T-helper 2 cell (primary cell): Measurements from ENCODE around the gene ADAMTS14.

ENCODE experiments used
- DNase-seq, 5 experiments: peaks; one replicate each; pipeline versions ENCODE4 v3.0.0 to v3.0.0-alpha.2; 2012 to 2022

The ADAMTS14 gene

DNA sequence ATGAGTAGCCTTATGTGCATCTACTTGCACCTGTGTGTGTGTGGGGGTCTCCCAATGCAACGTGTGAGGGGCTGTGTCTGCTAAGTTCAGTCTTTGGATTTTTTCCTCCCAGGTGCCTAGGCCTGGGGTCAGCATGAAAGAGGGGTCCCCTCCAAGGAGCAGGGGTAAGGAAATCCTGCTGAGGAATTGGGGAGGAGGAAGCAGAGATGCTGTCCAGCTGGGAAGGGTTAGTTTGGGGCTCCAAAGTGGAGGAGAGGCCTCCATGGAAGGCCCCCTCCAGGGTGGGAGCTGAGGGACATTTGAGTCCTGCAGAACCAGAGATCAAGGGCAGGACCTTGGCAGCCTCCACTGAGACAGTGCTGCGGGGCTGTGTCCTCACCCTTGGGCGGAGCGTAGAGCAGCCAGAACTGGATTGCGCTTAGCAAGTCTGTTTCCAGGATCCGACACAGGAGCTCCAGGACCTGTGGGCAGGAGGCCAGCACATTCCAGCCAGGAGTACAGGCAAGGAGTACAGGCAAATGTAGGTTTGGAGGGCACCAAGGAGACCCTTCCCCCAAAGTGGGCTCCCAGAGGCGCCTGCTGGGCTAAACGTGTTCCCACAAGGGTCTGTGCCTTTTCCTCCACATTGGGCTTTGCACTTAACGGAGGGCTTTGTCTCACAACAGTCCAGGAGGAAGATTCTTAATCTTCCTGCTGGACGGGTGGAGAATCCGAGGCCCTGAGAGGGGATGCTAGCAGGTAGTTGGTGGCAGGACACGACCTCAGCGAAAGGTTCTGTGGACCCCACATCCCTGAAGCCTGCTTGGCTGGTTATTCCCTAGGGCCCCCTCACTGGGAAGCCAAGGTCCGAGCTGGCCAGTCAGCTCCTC lies 102.7 kb downstream of the ADAMTS14 start:
- no peak for DNase-seq

- no peak for DNase-seq
Observed at GRCh38 chr10:70775679-70776454, 103.6 kb downstream of the ADAMTS14 start.

- no peak for DNase-seq
Observed at GRCh38 chr10:70776455-70777005, 104.2 kb downstream of the ADAMTS14 start.

GRCh38 chr10:70777063-70777875 lies 105.0 kb downstream of the ADAMTS14 start:
- no peak for DNase-seq

- DNase-seq: no peak
Observed at GRCh38 chr10:70778267-70778924, 106.1 kb downstream of the ADAMTS14 start.

DNA sequence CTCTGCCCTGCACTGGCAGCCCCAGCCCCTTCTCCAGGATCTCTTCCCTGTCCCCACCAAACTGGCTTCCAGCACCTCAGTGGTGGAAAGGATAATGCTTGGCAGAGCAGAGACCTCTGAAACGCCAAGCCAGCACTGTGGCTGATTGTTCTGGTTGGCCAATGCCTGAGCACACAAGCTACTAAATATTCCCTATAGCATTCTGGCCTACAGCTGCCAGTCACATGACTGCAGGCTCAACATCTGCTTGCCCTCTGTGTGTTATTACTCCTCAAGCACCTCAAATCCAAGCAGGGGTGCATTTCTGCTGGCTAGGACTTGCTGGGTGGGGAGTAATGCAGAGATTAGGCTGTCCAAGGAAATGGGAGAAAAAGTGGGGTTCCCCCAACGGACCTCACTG lies 106.8 kb downstream of the ADAMTS14 start:
- no peak for DNase-seq

DNA sequence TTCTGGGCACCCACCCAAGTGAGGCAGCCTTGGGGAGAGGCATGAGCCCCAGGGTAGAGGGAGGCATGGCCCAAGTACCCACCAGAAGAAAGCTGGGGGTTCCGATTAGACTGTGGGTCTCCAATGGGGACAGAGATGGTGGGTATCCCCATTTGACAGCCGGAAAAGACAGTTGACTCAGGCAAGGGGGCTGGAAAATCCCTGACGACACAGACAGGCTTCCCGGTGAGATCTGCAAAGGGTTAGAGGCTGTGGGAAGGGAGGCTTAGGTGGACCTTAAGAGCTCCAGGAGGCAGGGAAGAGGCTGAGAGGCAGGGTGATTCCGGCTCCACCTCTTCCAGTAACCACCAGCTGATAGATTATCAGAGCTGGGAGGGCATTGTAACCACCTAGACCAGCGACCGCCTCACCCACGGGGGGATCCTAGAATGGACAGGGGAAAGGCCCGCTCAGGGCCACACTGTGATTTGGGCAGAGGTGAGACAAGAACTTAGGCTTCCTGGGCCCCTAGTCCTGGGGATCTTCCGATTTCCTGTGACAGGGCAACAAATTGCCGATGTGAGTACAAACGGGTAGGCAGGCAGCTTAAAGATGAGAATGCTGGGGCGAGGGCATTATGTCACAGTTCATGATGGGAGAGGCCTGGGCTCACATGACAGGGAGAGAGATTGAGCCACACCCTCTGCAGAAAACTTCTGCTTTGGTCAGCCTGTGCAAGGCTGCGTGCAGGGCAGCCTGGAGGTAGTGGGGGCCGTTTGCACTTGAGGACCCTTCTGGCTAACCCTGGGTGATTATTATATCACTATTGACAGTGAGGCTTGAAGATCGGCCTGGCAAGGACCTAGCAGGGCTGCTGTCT lies 107.4 kb downstream of the ADAMTS14 start:
- no peak for DNase-seq

DNA sequence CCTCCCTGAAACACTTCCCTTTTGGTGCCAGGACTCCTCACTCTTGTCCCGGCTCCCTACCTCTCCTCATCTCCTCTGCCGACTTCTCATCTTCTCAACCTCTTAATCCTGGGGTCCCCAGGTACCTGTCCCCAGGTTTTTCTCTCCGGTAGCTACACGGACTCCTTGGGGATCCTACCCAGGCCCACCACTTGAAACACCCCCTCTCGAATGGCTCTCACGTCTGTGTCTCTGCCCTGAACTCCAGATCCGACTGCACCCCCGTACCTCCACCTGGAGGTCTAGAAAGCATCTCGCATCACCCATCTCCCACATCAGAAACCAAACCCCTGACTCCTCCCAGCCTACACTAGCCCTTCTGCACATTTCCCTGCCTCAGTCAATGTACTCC lies 108.1 kb downstream of the ADAMTS14 start:
- no peak for DNase-seq

DNA sequence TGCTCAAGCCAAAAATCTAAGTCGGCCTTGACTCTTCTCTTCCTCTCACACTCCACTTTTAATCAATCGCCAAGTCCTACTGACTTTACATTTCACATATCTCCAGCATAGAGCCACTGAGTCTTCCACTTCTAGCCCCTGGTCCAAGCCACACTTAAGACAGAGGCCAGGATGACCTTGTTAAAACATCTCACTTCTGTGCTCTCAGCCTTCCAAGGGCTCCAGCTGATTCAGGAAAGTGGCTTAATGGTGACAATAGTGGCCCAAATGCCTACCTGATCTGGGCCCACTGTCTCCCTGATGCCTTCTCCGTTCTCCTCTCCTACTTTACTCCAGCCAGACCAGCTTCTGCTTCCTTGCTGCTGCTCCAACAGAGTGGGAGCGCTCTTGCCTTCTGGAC lies 108.5 kb downstream of the ADAMTS14 start:
- no peak for DNase-seq

- no peak for DNase-seq
Observed at GRCh38 chr10:70781461-70782051, 109.2 kb downstream of the ADAMTS14 start.

DNA sequence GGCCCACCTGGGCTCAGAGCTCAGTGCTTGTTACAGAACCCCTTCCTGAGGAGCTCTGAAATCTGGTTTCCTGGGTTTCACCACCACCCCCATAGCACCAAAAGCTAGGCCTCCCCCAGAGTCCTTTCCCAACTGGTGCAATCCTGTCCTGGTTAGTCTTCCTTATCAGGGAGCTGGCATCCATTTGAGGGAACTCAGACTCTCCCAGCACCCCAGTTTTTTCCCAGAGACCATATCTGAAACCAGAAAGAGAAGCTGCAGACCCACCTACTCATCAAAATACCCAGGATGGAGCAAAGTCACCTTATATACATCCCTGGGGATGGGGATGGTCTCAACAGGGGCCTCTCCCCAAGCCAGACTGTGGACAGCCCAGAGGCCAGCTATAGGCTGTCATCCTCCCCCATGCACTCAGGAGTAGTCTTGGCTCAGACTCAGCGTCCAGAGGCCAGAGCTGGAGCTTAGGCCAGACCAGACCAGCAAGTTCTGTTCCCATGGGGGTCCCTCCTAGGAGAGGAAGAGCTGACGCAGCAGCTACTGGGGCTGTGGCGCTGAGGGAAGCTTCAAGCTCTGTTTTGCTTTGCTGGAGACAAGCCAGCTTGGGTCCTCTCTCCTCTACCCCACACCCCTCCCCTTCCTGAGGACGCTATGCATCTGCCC lies 109.9 kb downstream of the ADAMTS14 start:
- no peak for DNase-seq

GRCh38 chr10:70782746-70783680 lies 110.7 kb downstream of the ADAMTS14 start:
- no peak for DNase-seq

DNA sequence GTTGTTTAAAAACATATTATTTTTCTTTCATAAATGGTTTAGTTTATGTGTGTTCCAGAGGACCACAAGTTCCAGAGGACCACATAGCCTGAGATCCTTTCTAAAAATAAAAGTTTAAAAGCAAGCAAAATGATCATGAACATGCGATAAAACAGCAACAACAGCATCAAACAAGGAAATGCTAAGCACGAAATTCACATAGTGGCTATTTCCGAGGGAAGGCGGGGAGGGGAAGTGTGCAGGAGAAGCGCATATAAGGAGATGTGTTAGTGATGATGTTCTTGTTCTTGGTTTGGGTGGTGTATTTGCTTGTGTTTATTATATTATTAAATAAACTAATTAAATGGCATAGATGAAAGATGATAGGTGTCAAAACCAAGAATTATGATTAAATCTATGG lies 111.7 kb downstream of the ADAMTS14 start:
- DNase-seq: no peak

DNA sequence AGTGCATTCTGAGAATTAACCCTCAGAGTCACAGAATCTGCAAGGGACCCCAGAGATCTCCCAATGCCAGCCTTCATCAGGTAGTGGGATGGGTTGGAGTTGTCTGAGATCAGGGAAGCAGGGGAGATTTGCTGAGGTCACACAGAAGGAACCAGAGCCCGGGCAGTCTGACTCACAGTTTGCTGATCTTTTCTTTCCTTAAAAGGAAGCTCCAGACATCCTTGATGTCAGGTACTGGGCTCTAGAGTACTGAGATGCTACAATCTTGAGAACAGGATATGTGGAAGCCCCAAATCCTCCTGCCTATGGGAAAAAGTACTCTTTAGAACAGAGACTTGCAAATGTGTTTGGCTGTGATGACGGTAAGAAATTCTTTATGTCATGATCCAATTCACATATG lies 112.2 kb downstream of the ADAMTS14 start:
- DNase-seq: no peak

- peak in 1 of 5 experiments; percentile 9 for DNase-seq
Observed at GRCh38 chr10:70785190-70785589, 112.9 kb downstream of the ADAMTS14 start, which contains the start of gene TBATA. TBATA (minus strand) TSS chr10:70785377; CDS start chr10:70783379, 1,998 bp downstream.

DNA sequence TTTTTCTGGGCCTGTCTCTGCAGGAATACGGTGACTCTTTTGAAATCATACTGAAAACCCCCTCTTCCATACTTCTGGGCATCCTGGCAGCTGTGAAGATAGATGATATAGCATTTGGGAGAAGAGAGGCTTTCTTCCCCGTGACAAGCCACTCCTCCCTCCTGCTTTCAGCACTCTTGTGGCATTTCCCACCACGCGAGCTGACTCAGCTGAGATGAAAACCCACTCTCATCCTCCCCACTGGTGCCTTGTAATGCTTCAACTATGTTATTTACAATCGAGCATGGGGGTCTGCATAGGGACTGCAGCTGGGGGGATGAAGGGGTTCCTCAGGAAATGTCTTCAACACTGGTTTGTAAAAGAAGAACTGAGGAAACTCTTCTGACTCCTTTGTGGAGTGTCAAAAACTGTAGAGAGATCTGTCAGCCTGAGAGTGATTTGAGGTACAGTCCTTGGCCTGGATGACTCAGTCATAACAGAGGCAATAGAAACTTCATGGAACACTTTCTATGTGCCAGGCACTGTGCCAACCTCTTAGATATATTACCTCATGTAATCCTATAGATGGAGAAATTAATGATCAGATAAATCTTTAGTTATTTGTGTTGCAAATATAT lies 114.6 kb downstream of the ADAMTS14 start:
- no peak for DNase-seq

- no peak for DNase-seq
Observed at GRCh38 chr10:70791386-70792039, 119.2 kb downstream of the ADAMTS14 start.

DNA sequence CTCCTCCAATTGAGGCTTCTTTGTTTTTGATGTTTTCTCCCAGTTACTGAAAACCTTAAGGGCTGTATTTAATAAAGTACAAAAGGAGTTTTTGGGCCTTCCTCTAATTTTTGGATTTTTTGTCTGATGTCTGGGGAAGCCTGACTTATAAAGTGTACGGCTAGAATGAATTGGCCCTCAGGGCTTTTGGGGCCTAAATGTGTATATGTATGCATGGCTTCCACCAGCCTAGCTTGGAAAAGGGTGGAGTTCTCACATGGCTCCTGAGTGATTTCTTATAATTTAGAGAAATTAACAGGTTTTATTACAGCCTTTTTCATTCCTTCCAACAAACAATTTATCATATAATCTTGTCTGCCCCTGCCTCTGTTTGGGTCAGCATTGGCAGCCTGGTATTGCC lies 123.3 kb downstream of the ADAMTS14 start:
- DNase-seq: no peak
